ENCODE data around the gene RELL1. TPM values are rescaled to one million over a fixed set of nuclear protein-coding genes. Genes with fewer than 3 reads are reported as not detected.

The RELL1 gene
- total RNA-seq, 1 donor from 2014 or later, result 23.1 TPM

GRCh38 chr4:37612811-37613210 is 73.4 kb downstream of the RELL1 start:
- Mint-ChIP-seq H3K36me3 (ENCODE audit: low read depth, unreplicated experiment) (peaks cover 7% of the 10 kb centered on the region), H3K27me3 (ENCODE audit: low read depth, unreplicated experiment) (no peaks in the 10 kb centered on the region), H3K4me1 (ENCODE audit: low read depth, unreplicated experiment) (peaks cover 3% of the 10 kb centered on the region), H3K27ac (ENCODE audit: unreplicated experiment) (no peak overlapping the region), H3K4me3 (ENCODE audit: unreplicated experiment) (no peak overlapping the region), H3K9me3 (ENCODE audit: unreplicated experiment) (peaks cover 7% of the 10 kb centered on the region)
- Histone ChIP-seq H3K9me3 (ENCODE audit: insufficient read depth, low read depth, low read length) (no peaks in the 10 kb centered on the region), H3K4me3 (ENCODE audit: insufficient read depth, low read depth, low read length) (no peak overlapping the region), H3K27ac (ENCODE audit: low read depth, low read length) (no peak overlapping the region), H3K4me2 (ENCODE audit: low read length) (no peak overlapping the region), H2AFZ (ENCODE audit: low read depth, low read length) (no peak overlapping the region), H4K20me1 (ENCODE audit: insufficient read depth, low read length) (no peaks in the 10 kb centered on the region), H3K9ac (ENCODE audit: low read length) (no peak overlapping the region), H3K4me1 (ENCODE audit: insufficient read depth, low read length) (no peaks in the 10 kb centered on the region), H3K79me2 (ENCODE audit: insufficient read depth, low read length) (no peaks in the 10 kb centered on the region), H3K27me3 (ENCODE audit: insufficient read depth, low read length) (no peaks in the 10 kb centered on the region), H3K36me3 (ENCODE audit: insufficient read depth, low read length) (no peaks in the 10 kb centered on the region)
- DNase-seq (ENCODE audit: low read depth), result no peak
- TF ChIP-seq CTCF (IDR thresholded peaks at IDR 0.05; ENCODE audit: insufficient read depth, low read depth, low read length) (no peak), EZH2 (IDR thresholded peaks at IDR 0.05; ENCODE audit: insufficient read depth, low read length) (no peak)
- FAIRE-seq, result no peak

GRCh38 chr4:37609626-37610025 is 76.5 kb downstream of the RELL1 start:
- FAIRE-seq (no peak), DNase-seq (ENCODE audit: low read depth) (no peak)
- Histone ChIP-seq H3K9me3 (ENCODE audit: insufficient read depth, low read depth, low read length) (no peaks in the 10 kb centered on the region), H3K4me2 (ENCODE audit: low read length) (no peak overlapping the region), H3K9ac (ENCODE audit: low read length) (no peak overlapping the region), H3K79me2 (ENCODE audit: insufficient read depth, low read length) (no peaks in the 10 kb centered on the region), H3K27ac (ENCODE audit: low read depth, low read length) (no peak overlapping the region), H3K36me3 (ENCODE audit: insufficient read depth, low read length) (no peaks in the 10 kb centered on the region), H3K4me3 (ENCODE audit: insufficient read depth, low read depth, low read length) (no peak overlapping the region), H4K20me1 (ENCODE audit: insufficient read depth, low read length) (no peaks in the 10 kb centered on the region), H2AFZ (ENCODE audit: low read depth, low read length) (no peak overlapping the region), H3K27me3 (ENCODE audit: insufficient read depth, low read length) (no peaks in the 10 kb centered on the region), H3K4me1 (ENCODE audit: insufficient read depth, low read length) (no peaks in the 10 kb centered on the region)
- TF ChIP-seq EZH2 (IDR thresholded peaks at IDR 0.05; ENCODE audit: insufficient read depth, low read length) (no peak), CTCF (IDR thresholded peaks at IDR 0.05; ENCODE audit: insufficient read depth, low read depth, low read length) (no peak)
- Mint-ChIP-seq H3K9me3 (ENCODE audit: unreplicated experiment) (peaks cover 7% of the 10 kb centered on the region), H3K27me3 (ENCODE audit: low read depth, unreplicated experiment) (no peaks in the 10 kb centered on the region), H3K27ac (ENCODE audit: unreplicated experiment) (no peak overlapping the region), H3K36me3 (ENCODE audit: low read depth, unreplicated experiment) (peaks cover 11% of the 10 kb centered on the region), H3K4me3 (ENCODE audit: unreplicated experiment) (no peak overlapping the region), H3K4me1 (ENCODE audit: low read depth, unreplicated experiment) (peaks cover 2% of the 10 kb centered on the region)

- Histone ChIP-seq H3K27ac (ENCODE audit: low read depth, low read length) (no peak overlapping the region), H4K20me1 (ENCODE audit: insufficient read depth, low read length) (no peaks in the 10 kb centered on the region), H3K9ac (ENCODE audit: low read length) (no peak overlapping the region), H3K79me2 (ENCODE audit: insufficient read depth, low read length) (no peaks in the 10 kb centered on the region), H3K9me3 (ENCODE audit: insufficient read depth, low read depth, low read length) (no peaks in the 10 kb centered on the region), H3K27me3 (ENCODE audit: insufficient read depth, low read length) (no peaks in the 10 kb centered on the region), H2AFZ (ENCODE audit: low read depth, low read length) (no peak overlapping the region), H3K4me2 (ENCODE audit: low read length) (no peak overlapping the region), H3K4me1 (ENCODE audit: insufficient read depth, low read length) (no peaks in the 10 kb centered on the region), H3K4me3 (ENCODE audit: insufficient read depth, low read depth, low read length) (no peak overlapping the region), H3K36me3 (ENCODE audit: insufficient read depth, low read length) (no peaks in the 10 kb centered on the region)
- DNase-seq (ENCODE audit: low read depth) (no peak), FAIRE-seq (no peak)
- Mint-ChIP-seq H3K27me3 (ENCODE audit: low read depth, unreplicated experiment) (no peaks in the 10 kb centered on the region), H3K4me1 (ENCODE audit: low read depth, unreplicated experiment) (peaks cover 10% of the 10 kb centered on the region), H3K4me3 (ENCODE audit: unreplicated experiment) (no peak overlapping the region), H3K27ac (ENCODE audit: unreplicated experiment) (no peak overlapping the region), H3K9me3 (ENCODE audit: unreplicated experiment) (peaks cover 7% of the 10 kb centered on the region), H3K36me3 (ENCODE audit: low read depth, unreplicated experiment) (peaks cover 9% of the 10 kb centered on the region)
- no peak for TF ChIP-seq EZH2 (IDR thresholded peaks at IDR 0.05; ENCODE audit: insufficient read depth, low read length)
- no peak for TF ChIP-seq CTCF (IDR thresholded peaks at IDR 0.05; ENCODE audit: insufficient read depth, low read depth, low read length)
These were observed 79.2 kb downstream of the RELL1 start for GRCh38 chr4:37607018-37607417.
